Measurements from ENCODE around the gene PFDN4. TPM values are rescaled to one million over a fixed set of nuclear protein-coding genes. Genes with fewer than 3 reads are reported as not detected.

The PFDN4 gene
- total RNA-seq, 1 experiment from 2014 or later: 61.8 TPM

DNA sequence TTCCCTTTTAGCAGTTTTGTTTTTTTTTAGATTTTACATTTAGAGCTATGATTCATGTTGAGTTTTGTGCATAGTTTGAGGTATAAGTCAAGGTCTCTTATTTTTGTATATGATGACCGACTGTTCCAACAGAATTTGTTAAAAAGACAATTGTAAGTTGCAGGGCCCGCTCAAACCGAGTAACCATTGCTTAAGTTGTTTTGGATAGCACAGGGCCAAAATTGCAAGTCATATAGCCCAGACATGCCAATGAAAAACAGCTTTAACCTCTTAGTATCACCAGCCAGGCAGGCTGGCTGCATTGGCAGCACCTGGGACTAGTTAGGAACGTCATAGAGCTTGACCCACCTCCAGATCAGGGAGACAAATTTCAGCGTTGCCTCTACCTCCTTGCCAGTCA, 47.3 kb downstream of the PFDN4 start:
- no peak overlapping the region for H3K4me3 Mint-ChIP-seq (ENCODE audit: low read depth, unreplicated experiment)
- BruUV-seq (replicated peaks): no TSS peak
- H3K4me1 Mint-ChIP-seq (ENCODE audit: low read depth, unreplicated experiment): peaks cover 44% of the 10 kb centered on the region
- CTCF ChIA-PET: interaction anchor here (0.8 to 1.3 kb wide), 2 partner anchors 12 to 13 kb away, joined by 3 read pairs; no protein-coding TSS in a partner anchor
- TF ChIP-seq, protein P1, sequence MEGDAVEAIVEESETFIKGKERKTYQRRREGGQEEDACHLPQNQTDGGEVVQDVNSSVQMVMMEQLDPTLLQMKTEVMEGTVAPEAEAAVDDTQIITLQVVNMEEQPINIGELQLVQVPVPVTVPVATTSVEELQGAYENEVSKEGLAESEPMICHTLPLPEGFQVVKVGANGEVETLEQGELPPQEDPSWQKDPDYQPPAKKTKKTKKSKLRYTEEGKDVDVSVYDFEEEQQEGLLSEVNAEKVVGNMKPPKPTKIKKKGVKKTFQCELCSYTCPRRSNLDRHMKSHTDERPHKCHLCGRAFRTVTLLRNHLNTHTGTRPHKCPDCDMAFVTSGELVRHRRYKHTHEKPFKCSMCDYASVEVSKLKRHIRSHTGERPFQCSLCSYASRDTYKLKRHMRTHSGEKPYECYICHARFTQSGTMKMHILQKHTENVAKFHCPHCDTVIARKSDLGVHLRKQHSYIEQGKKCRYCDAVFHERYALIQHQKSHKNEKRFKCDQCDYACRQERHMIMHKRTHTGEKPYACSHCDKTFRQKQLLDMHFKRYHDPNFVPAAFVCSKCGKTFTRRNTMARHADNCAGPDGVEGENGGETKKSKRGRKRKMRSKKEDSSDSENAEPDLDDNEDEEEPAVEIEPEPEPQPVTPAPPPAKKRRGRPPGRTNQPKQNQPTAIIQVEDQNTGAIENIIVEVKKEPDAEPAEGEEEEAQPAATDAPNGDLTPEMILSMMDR (IDR thresholded peaks at IDR 0.05; ENCODE audit: unreplicated experiment): no peak
- H3K27me3 Mint-ChIP-seq (ENCODE audit: unreplicated experiment): no peaks in the 10 kb centered on the region
- no peaks in the 10 kb centered on the region for H3K36me3 Mint-ChIP-seq (ENCODE audit: insufficient read depth, unreplicated experiment)
- no peaks in the 10 kb centered on the region for H3K9me3 Mint-ChIP-seq (ENCODE audit: low read depth, unreplicated experiment)
- intact Hi-C loops (cut with micrococcal nuclease; ENCODE audit: unreplicated experiment): no loop called here
- H3K27ac Mint-ChIP-seq (ENCODE audit: unreplicated experiment): no peak overlapping the region
- no peak for DNase-seq

DNA sequence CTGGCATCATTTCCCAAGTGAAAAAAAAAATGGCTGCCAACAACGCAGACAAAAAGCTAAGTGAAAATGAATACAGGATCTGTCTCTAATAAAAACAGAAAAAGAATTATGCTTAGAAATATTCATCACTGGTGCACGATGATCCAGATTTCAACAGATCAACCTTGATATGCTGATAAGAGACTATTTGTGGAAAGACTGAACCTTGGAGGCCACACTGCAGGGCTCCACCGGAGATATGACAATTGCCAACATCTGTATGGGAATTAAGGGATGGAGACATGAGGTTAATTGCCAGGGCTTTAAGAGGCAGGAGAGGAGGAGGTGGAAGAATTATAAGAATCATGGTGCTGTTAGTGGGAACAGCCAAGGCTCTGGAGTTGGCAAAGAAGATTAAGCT, 48.3 kb downstream of the PFDN4 start:
- BruUV-seq (replicated peaks): no TSS peak
- DNase-seq: no peak
- TF ChIP-seq, protein P1 (IDR thresholded peaks at IDR 0.05; ENCODE audit: unreplicated experiment): no peak
- peak overlapping the region; percentile 90 for H3K27ac Mint-ChIP-seq (ENCODE audit: unreplicated experiment)
- peaks cover 44% of the 10 kb centered on the region for H3K4me1 Mint-ChIP-seq (ENCODE audit: low read depth, unreplicated experiment)
- H3K9me3 Mint-ChIP-seq (ENCODE audit: low read depth, unreplicated experiment): no peaks in the 10 kb centered on the region
- peak overlapping the region; percentile 25 for H3K4me3 Mint-ChIP-seq (ENCODE audit: low read depth, unreplicated experiment)
- no peaks in the 10 kb centered on the region for H3K27me3 Mint-ChIP-seq (ENCODE audit: unreplicated experiment)
- H3K36me3 Mint-ChIP-seq (ENCODE audit: insufficient read depth, unreplicated experiment): no peaks in the 10 kb centered on the region
- CTCF ChIA-PET: interaction anchor here (0.8 to 2.2 kb wide), 6 partner anchors 11 to 1943 kb away, joined by 3 to 25 read pairs (median 4); no protein-coding TSS in a partner anchor
- intact Hi-C loops (cut with micrococcal nuclease; ENCODE audit: unreplicated experiment): no loop called here

DNA sequence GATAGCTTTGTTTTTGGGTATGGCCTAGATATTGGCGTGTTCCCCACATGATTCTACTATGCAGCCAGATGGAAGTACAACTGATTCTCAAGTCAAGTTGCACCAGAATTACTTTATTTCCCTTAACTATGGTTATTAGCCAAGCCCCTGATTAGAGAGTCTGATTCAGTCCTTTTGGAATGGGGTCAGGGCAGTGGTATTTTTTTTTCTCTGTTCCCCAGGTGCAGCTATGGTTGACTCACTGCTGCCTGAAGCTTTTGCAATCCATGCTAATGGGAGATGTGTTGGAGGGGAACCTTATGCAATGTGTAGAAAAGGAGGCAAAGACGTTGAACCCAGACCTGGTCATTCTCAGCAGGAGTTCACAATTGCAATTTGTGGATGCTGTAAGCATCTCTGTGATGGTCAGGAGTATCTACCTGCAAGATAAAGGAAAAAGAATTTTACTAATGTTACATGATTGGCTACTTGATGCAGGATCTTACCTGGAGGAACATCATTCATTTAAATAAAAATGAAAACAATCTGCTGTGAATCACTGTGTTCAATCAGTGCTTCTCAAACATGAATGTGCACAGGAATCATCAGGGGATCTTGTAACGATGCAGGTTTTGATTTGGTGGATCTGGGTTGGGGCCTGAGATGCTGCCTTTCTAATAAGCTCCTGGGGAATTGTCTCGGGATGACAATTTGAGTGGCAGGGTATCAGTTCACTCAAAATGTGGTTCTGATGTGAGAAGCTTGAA, 49.4 kb downstream of the PFDN4 start:
- BruUV-seq (replicated peaks): no TSS peak
- H3K4me3 Mint-ChIP-seq (ENCODE audit: low read depth, unreplicated experiment): peak overlapping the region; percentile 48
- TF ChIP-seq, protein P1 (IDR thresholded peaks at IDR 0.05; ENCODE audit: unreplicated experiment): no peak
- CTCF ChIA-PET: interaction anchor here (0.6 to 2.2 kb wide), 9 partner anchors 10 to 1944 kb away, joined by 3 to 25 read pairs (median 4); no protein-coding TSS in a partner anchor
- peak; percentile 81 for DNase-seq
- H3K36me3 Mint-ChIP-seq (ENCODE audit: insufficient read depth, unreplicated experiment): no peaks in the 10 kb centered on the region
- peaks cover 44% of the 10 kb centered on the region for H3K4me1 Mint-ChIP-seq (ENCODE audit: low read depth, unreplicated experiment)
- peak overlapping the region; percentile 90 for H3K27ac Mint-ChIP-seq (ENCODE audit: unreplicated experiment)
- no peaks in the 10 kb centered on the region for H3K9me3 Mint-ChIP-seq (ENCODE audit: low read depth, unreplicated experiment)
- H3K27me3 Mint-ChIP-seq (ENCODE audit: unreplicated experiment): no peaks in the 10 kb centered on the region
- intact Hi-C loops (cut with micrococcal nuclease; ENCODE audit: unreplicated experiment): no loop called here

DNA sequence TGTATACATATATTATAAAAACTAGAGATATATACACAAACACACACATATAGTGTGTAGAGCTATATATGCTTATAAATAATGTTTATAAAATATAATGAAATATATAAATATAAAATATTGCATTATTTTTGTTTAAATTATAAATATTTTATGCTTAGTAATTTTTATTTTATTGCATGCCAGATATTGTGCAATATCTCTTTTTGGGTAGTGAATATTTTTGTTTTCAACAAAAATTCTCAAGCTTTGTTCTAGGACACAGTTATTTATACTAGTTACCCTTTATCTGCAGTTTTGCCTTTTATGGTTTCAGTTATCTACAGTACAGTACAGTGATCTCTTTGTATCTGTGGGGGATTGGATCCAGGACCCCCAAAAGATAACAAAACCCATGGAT, 52.2 kb downstream of the PFDN4 start:
- BruUV-seq (replicated peaks): no TSS peak
- intact Hi-C loops (cut with micrococcal nuclease; ENCODE audit: unreplicated experiment): no loop called here
- Mint-ChIP-seq H3K4me3 (ENCODE audit: low read depth, unreplicated experiment) (no peak overlapping the region), H3K27me3 (ENCODE audit: unreplicated experiment) (no peaks in the 10 kb centered on the region), H3K4me1 (ENCODE audit: low read depth, unreplicated experiment) (peaks cover 31% of the 10 kb centered on the region), H3K36me3 (ENCODE audit: insufficient read depth, unreplicated experiment) (no peaks in the 10 kb centered on the region), H3K9me3 (ENCODE audit: low read depth, unreplicated experiment) (no peaks in the 10 kb centered on the region), H3K27ac (ENCODE audit: unreplicated experiment) (no peak overlapping the region)
- TF ChIP-seq, protein P1 (IDR thresholded peaks at IDR 0.05; ENCODE audit: unreplicated experiment): no peak
- DNase-seq: no peak
- CTCF ChIA-PET: no interaction called here
